Medulla oblongata (tissue), 1 donor: ENCODE results near the gene SERAC1.
"Not testable (repeated sequence)": the region's sequence is repeated elsewhere in the genome, so short reads cannot be mapped to it uniquely, and the experiment has no call there.

Experiments
- DNase-seq: peaks from one replicate; pipeline ENCODE4 v3.0.0-alpha.2; 2015; ENCODE audit errors: extremely low spot score

SERAC1 gene

GRCh38 chr6:158168040-158168289 is at the start of gene SERAC1:
Gene SERAC1 (minus strand): TSS chr6:158168262. CDS start chr6:158158363, 9,899 bp downstream.
- DNase-seq = no peak

DNA sequence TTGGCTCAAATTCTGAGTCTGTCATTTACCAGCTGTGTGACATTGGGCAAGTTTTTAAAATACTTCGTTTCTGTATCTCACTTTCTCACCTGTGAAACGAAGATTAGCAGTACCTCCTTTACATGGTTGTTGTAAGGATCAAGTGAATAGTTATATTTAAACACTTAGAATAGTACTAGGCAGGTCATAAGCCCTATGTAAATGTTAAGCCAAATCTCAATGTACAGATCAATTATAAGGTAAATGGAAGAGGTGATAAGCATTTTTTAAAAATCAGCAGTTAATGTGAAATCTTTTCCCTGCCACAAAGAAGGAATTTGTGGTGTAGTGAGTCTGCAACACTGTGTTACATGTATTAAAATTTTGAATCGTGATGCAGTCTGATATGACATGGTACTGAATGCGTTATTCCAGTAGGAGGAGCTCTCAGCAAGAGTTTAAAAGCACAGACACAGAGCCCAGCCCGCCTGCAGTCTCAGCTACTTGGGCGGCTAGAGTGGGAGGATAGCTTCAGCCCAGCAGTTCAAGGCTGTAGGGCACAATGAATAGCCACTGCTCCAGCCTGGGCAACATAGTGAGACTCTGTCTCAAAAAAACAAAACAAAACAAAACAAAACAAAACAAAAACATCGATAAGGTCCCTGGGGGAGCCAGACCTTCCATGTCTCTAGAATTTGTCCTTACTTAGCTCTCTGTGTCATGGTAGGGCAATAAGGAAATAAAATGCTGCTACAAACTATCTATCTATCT is 46.0 kb upstream of the SERAC1 start:
- peak; percentile 86 for DNase-seq

DNA sequence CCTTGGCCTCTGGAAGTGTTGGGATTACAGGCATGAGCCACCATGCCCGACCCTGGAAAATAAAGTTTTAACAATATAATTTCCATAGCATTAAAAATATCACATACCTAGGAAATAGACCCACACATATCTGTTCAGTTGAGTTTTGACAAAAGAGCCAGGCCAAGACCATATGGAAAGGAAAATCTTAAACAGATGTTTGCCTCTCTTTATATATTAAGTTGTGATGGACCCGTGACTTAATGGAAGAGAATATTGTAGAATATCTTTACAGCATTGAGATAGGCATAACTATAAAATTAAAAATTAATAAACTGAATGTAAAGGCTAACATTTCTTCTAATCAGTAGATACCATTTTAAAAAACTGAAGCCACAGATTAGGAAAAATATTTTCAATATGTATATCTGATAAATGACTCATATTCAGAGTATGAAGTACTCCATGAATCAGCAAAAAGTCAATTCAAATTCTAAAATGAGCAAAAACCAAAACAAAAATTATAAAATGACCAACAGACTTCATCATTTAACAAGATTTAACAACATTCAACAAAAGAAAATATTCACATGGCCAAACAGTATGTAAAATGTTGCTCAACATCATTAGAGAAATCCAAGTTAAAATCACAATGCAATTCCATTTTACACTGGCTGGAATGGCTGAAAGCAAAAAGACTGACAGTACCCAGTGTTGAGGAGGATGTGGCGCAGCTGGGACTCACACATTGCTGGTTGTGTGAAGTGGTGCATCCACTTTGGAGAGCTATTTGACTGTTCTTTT is 43.4 kb upstream of the SERAC1 start:
- DNase-seq = no peak

DNA sequence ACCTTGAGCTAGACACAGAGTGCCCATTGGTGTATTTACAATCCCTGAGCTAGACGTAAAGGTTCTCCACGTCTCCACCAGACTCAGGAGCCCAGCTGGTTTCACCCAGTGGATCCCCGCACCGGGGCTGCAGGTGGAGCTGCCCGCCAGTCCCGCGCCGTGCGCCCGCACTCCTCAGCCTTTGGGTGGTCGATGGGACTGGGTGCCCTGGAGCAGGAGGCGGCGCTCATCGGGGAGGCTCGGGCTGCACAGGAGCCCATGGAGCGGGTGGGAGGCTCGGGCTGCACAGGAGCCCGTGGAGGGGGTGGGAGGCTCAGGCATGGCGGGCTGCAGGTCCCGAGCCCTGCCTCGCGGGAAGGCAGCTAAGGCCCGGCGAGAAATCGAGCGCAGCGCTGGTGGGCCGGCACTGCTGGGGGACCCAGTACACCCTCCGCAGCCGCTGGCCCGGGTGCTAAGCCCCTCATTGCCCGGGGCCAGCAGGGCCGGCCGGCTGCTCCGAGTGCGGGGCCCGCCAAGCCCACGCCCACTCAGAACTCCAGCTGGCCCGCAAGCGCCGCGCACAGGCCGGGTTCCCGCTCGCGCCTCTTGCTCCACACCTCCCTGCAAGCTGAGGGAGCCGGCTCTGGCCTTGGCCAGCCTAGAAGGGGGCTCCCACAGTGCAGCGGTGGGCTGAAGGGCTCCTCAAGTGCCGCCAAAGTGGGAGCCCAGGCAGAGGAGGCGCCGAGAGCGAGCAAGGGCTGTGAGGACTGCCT is 41.7 kb upstream of the SERAC1 start:
- DNase-seq = not testable (repeated sequence)

DNA sequence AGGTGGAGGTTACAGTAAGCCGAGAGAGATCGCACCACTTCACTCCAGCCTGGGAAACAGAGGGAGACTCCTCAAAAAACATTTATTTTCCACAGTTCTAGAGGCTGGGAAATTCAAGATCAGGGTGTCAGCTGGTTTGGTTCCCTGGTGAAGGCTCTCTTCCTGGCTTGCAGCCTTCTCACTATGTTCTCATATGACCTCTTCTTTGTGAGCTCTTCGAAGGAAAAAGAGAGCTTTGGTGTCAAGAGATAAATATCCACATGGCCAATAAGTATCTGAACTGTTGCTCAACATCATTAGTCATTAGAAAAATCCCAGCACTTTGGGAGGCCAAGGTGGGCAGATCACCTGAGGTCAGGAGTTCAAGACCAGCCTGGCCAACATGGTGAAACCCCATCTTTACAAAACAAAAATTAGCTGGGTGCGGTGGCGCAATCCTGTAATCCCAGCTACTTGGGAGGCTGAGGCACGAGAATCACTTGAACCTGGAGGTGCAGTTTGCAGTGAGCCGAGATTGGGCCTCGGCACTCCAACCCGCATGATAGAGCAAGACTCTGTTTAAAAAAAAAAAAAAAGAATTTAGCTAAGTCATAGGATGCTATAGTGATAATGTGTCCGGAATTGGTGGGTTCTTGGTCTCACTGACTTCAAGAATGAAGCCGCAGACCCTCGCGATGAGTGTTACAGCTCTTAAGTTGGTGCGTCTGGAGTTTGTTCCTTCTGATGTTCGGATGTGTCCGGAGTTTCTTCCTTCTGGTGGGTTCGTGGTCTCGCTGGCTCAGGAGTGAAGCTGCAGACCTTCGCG is 40.4 kb upstream of the SERAC1 start:
- DNase-seq = not testable (repeated sequence)

GRCh38 chr6:158207422-158207788 is 39.3 kb upstream of the SERAC1 start:
- DNase-seq = no peak

DNA sequence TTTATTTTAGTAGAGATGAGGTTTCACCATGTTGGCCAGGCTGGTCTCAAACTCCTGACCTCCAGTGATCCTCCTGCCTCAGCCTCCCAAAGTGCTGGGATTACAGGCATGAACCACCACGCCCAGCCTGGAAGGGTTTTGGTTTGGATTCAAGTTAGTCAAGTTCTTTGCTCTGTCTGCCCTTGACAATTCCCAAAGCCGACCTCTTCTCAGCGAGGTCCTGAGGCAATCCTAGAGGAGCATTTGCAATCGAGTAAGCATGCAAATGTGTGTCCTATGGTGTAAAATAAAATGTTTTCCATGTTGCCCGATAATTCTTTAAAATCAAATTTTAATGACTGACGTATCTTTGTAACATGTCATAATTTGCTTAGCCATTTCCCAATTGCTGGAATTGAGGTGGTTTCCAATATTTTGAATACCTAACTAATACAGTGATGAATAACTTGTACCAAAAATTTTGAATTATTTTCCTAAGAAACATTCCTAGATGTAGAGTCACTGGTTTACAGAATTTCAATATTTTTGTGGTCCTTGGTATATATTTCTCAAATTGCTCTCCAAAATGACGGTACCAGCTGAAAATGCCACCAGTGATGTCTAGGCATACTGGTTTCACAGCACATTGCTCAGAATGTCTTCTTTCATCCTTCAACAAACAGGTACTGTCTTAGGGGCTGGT is 38.8 kb upstream of the SERAC1 start:
- no peak for DNase-seq

GRCh38 chr6:158205169-158205944 is 37.3 kb upstream of the SERAC1 start:
- DNase-seq = no peak

DNA sequence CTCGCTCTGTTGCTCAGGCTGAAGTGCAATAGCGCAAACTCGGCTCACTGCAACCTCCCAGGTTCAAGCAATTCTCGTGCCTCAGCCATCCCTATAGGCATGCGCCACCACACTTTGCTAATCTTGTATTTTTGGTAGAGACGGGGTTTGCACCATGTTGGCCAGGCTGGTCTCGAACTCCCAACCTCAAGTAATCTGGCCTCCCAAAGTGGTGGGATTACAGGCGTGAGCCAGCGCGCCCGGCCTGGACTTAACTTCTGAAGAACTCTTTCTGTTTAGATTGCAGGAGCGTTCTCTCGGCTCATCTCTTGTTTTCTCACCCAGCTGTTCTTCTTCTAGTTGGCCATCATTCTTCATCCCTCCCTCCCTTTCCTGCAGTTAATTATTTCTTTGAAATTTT is 30.4 kb upstream of the SERAC1 start:
- DNase-seq = no peak

- DNase-seq = no peak
Observed at GRCh38 chr6:158194487-158195280, 26.6 kb upstream of the SERAC1 start.

- no peak for DNase-seq
Observed at GRCh38 chr6:158191761-158192160, 23.7 kb upstream of the SERAC1 start.

GRCh38 chr6:158191032-158191431 is 23.0 kb upstream of the SERAC1 start:
- no peak for DNase-seq

- peak; percentile 39 for DNase-seq
Observed at GRCh38 chr6:158188591-158188990, 20.5 kb upstream of the SERAC1 start.

DNA sequence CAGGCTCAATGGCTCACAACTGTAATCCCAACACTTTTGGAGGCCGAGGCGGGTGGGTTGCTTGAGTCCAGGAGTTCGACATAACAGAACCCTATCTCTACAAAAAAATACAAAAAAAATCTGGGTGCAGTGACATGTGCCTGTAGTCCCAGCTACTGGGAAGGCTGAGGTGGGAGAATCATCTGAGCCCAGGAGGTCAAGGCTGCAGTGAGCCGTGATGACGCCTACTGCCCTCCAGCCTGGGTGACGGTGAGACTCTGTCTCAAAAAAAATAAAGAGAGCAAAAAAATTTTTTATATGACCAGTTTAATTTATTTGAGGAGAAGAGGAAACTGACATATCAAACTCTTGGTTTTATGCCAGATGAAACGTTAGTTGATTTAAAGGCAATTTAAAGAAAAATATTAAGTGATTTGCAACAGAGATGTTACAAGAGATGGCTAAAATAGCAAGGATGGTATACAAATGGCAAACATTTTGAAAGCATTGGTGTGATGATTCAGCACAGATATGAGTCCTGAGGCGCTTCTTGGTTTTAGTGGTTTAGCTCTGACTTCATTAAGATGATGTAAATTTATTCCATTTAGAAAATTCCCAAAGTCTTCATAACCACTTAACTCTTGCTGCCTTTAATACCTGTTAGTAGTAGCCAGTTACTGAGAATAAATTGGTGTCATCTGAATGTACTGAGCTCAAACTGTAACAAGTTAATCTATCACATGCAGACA is 17.8 kb upstream of the SERAC1 start:
- no peak for DNase-seq

DNA sequence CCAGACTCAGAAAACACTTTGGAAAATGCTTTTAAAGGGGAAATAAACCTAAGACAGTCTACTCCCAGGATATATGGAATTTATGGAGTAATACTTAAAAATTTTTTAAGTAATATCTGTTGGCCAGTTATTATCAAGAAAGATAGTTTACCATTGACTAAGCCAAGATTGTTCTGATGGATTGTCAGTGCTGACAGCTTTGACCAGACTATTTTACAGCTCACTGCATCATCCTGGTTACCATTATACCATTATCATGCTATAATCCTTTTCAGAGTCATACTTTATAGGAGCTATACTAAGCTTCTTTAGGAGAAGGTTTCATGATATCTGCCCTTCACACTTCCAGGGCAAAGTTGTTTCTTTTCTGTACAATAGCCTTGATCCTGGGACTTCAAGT is 16.5 kb upstream of the SERAC1 start:
- DNase-seq = no peak

DNA sequence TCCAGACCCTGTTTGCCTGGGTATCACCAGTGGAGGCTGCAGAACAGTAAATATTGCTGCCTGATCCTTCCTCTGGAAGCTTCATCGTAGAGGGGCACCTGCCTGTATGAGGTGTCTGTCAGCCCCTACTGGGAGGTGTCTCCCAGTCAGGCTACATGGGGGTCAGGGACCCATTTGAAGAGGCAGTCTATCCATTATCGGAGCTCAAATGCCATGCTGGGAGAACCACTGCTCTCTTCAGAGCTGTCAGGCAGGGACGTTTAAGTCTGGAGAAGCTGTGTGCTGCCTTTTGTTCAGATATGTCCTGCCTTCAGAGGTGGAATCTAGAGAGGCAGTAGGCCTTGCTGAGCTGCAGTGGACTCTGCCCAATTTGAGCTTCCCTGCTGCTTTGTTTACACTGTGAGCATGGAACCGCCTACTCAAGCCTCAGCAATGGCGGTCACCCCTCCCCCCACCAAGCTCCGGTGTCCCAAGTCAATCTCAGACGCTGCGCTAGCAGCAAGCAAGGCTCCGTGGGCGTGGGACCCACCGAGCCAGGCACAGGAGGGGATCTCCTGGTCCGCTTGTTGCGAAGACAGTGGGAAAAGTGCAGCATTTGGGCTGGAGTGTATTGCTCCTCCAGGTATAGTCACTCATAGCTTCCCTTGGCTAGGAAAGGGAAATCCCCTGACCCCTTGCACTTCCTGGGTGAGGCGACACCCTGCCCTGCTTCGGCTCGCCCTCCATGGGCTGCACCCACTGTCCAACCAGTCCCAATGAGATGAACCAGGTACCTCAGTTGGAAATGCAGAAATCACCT is 15.3 kb upstream of the SERAC1 start:
- not testable (repeated sequence) for DNase-seq

GRCh38 chr6:158177712-158178111 is 9.7 kb upstream of the SERAC1 start:
- DNase-seq = not testable (repeated sequence)

- no peak for DNase-seq
Observed at GRCh38 chr6:158175111-158175510, 7.0 kb upstream of the SERAC1 start.
